Skeletal muscle satellite cell (primary cell): Measurements from ENCODE around the gene AP5S1.

Source experiments
- H3K27me3 ChIP-seq: 2 replicates; pipeline ENCODE4 v1.7.0; 2013; ENCODE audit warnings: low read length; ENCODE audit not compliant: control insufficient read depth, insufficient read depth
- H3K36me3 ChIP-seq: 2 replicates; pipeline ENCODE4 v1.7.0; 2013; ENCODE audit warnings: mild to moderate bottlenecking, control low read depth, low read length; ENCODE audit not compliant: insufficient read depth
- H3K4me1 ChIP-seq: 2 replicates; pipeline ENCODE4 v1.7.0; 2013; ENCODE audit warnings: low read length; ENCODE audit not compliant: control insufficient read depth, insufficient read depth
- H3K4me2 ChIP-seq: 2 replicates; pipeline ENCODE4 v1.7.0; 2013; ENCODE audit warnings: mild to moderate bottlenecking, low read length
- H3K4me3 ChIP-seq: 2 replicates; pipeline ENCODE4 v1.7.0; 2013; ENCODE audit warnings: low read length
- H3K9ac ChIP-seq: 2 replicates; pipeline ENCODE4 v1.7.0; 2013; ENCODE audit warnings: mild to moderate bottlenecking, low read depth, low read length, moderate library complexity
- H3K9me3 ChIP-seq: replicated peaks from 2 replicates; pipeline ENCODE4 v1.7.0; 2013; ENCODE audit warnings: mild to moderate bottlenecking, control low read depth, low read length

Gene AP5S1

GRCh38 chr20:3869839-3870634, 49.7 kb downstream of the AP5S1 start:
- Histone ChIP-seq H3K4me1 (no peaks in the 10 kb centered on the region), H3K4me2 (no peak overlapping the region), H3K4me3 (no peak overlapping the region), H3K9ac (no peak overlapping the region), H3K36me3 (peaks cover 74% of the 10 kb centered on the region), H3K9me3 (no peaks in the 10 kb centered on the region), H3K27me3 (no peaks in the 10 kb centered on the region)

- no peaks in the 10 kb centered on the region for H3K4me1 ChIP-seq
Observed at GRCh38 chr20:3871550-3872265, 51.4 kb downstream of the AP5S1 start.

GRCh38 chr20:3873507-3873906, 53.2 kb downstream of the AP5S1 start:
- Histone ChIP-seq H3K36me3 (peaks cover 41% of the 10 kb centered on the region), H3K27me3 (no peaks in the 10 kb centered on the region), H3K4me1 (no peaks in the 10 kb centered on the region), H3K4me3 (no peak overlapping the region), H3K4me2 (no peak overlapping the region), H3K9me3 (no peaks in the 10 kb centered on the region), H3K9ac (no peak overlapping the region)

More at GRCh38 chr20:3871550-3872265, 51.4 kb downstream of the AP5S1 start:
- no peak overlapping the region for H3K4me2 ChIP-seq
- no peaks in the 10 kb centered on the region for H3K9me3 ChIP-seq
- H3K27me3 ChIP-seq, result no peaks in the 10 kb centered on the region
- peaks cover 58% of the 10 kb centered on the region for H3K36me3 ChIP-seq
- no peak overlapping the region for H3K4me3 ChIP-seq
- H3K9ac ChIP-seq, result no peak overlapping the region

- Histone ChIP-seq H3K4me2 (no peak overlapping the region), H3K4me3 (no peak overlapping the region), H3K4me1 (no peaks in the 10 kb centered on the region), H3K36me3 (peaks cover 41% of the 10 kb centered on the region), H3K9me3 (no peaks in the 10 kb centered on the region), H3K9ac (no peak overlapping the region), H3K27me3 (no peaks in the 10 kb centered on the region)
Observed at GRCh38 chr20:3874194-3874844, 54.0 kb downstream of the AP5S1 start.

GRCh38 chr20:3875378-3875974, 55.1 kb downstream of the AP5S1 start:
- Histone ChIP-seq H3K4me1 (no peaks in the 10 kb centered on the region), H3K4me2 (no peak overlapping the region), H3K4me3 (no peak overlapping the region), H3K9ac (no peak overlapping the region), H3K36me3 (peaks cover 35% of the 10 kb centered on the region), H3K27me3 (no peaks in the 10 kb centered on the region), H3K9me3 (no peaks in the 10 kb centered on the region)

GRCh38 chr20:3876000-3876399, 55.7 kb downstream of the AP5S1 start:
- H3K4me1 ChIP-seq, result no peaks in the 10 kb centered on the region
- no peaks in the 10 kb centered on the region for H3K9me3 ChIP-seq
- H3K4me3 ChIP-seq, result no peak overlapping the region
- H3K27me3 ChIP-seq, result no peaks in the 10 kb centered on the region
- no peak overlapping the region for H3K9ac ChIP-seq
- no peak overlapping the region for H3K4me2 ChIP-seq
- H3K36me3 ChIP-seq, result peaks cover 34% of the 10 kb centered on the region

- Histone ChIP-seq H3K9me3 (no peaks in the 10 kb centered on the region), H3K4me1 (no peaks in the 10 kb centered on the region), H3K4me2 (no peak overlapping the region), H3K27me3 (no peaks in the 10 kb centered on the region), H3K36me3 (peaks cover 28% of the 10 kb centered on the region), H3K9ac (no peak overlapping the region), H3K4me3 (no peak overlapping the region)
Observed at GRCh38 chr20:3876676-3877075, 56.3 kb downstream of the AP5S1 start.
